Measurements from ENCODE around the gene ADRA2C. TPM values are rescaled to one million over a fixed set of nuclear protein-coding genes. Genes with fewer than 3 reads are reported as not detected.

The ADRA2C gene
- total and polyA plus RNA-seq, 2 of the 13 experiments (the other 11 are each of a cell fraction or from before 2014, with no cell fraction given) = 15.4 to 69.7 TPM

GRCh38 chr4:3786196-3786869, 20.1 kb downstream of the ADRA2C start (continued):
- no peak for TF ChIP-seq ZMAT5 (CRISPR knock-in tag; IDR thresholded peaks at IDR 0.05; ENCODE audit: borderline replicate concordance, low read depth)
- TF ChIP-seq RERE (CRISPR knock-in tag; IDR thresholded peaks at IDR 0.05; ENCODE audit: low read depth) = no peak
- no peak for TF ChIP-seq ELF1 (CRISPR knock-in tag; IDR thresholded peaks at IDR 0.05)
- TF ChIP-seq RBM39 (IDR thresholded peaks at IDR 0.05; ENCODE audit: low read depth, low read length, poor library complexity, severe bottlenecking) = peak; percentile 65
- peak; percentile 11; the same call in 1 of the 2 replicates for TF ChIP-seq ZBTB33 (CRISPR knock-in tag; IDR thresholded peaks at IDR 0.05)
- TF ChIP-seq ZBTB40 (IDR thresholded peaks at IDR 0.05) = no peak
- no peak for TF ChIP-seq ZBTB40 (CRISPR knock-in tag; IDR thresholded peaks at IDR 0.05)
- 0 out of 2 replicates have a peak, but pooled peaks have one; percentile 7 for TF ChIP-seq RARA (CRISPR knock-in tag; IDR thresholded peaks at IDR 0.05)

Measured in HepG2 (cell line).